ENCODE measurements around the gene FANCD2.
"Not testable (repeated sequence)": the region's sequence is repeated elsewhere in the genome, so short reads cannot be mapped to it uniquely, and the experiment has no call there.

FANCD2 gene

GRCh38 chr3:10012106-10012505, 14.1 kb upstream of the FANCD2 start:
- DNase-seq (ENCODE audit: extremely low read depth in 1 of 2, low read depth in 1 of 2): no peak

GRCh38 chr3:10015461-10015904, 10.8 kb upstream of the FANCD2 start:
- DNase-seq (ENCODE audit: extremely low read depth in 1 of 2, low read depth in 1 of 2): no peak

- peak; percentile 65 to 85 for DNase-seq (ENCODE audit: extremely low read depth in 1 of 2, low read depth in 1 of 2)
These were observed 8.5 kb upstream of the FANCD2 start for GRCh38 chr3:10017636-10018292.

- DNase-seq (ENCODE audit: extremely low read depth in 1 of 2, low read depth in 1 of 2): not testable (repeated sequence)
These were observed 7.4 kb upstream of the FANCD2 start for GRCh38 chr3:10018806-10019205.

- DNase-seq (ENCODE audit: extremely low read depth in 1 of 2, low read depth in 1 of 2): no peak
These were observed 6.9 kb upstream of the FANCD2 start for GRCh38 chr3:10019326-10019725.

GRCh38 chr3:10021856-10022775, 4.1 kb upstream of the FANCD2 start:
- DNase-seq (ENCODE audit: extremely low read depth in 1 of 2, low read depth in 1 of 2): no peak

GRCh38 chr3:10023587-10024310, 2.5 kb upstream of the FANCD2 start:
- DNase-seq (ENCODE audit: extremely low read depth in 1 of 2, low read depth in 1 of 2): no peak

GRCh38 chr3:10025205-10026083, 793 bp upstream of the FANCD2 start:
- DNase-seq (ENCODE audit: extremely low read depth in 1 of 2, low read depth in 1 of 2): no peak

- DNase-seq (ENCODE audit: extremely low read depth in 1 of 2, low read depth in 1 of 2): no peak
These were observed 14.8 kb downstream of the FANCD2 start for GRCh38 chr3:10041034-10041433.

- DNase-seq (ENCODE audit: extremely low read depth in 1 of 2, low read depth in 1 of 2): no peak
These were observed 21.6 kb downstream of the FANCD2 start for GRCh38 chr3:10047876-10048275.

GRCh38 chr3:10053054-10053453, 26.8 kb downstream of the FANCD2 start:
- DNase-seq (ENCODE audit: extremely low read depth in 1 of 2, low read depth in 1 of 2): not testable (repeated sequence)

GRCh38 chr3:10055097-10055496, 28.9 kb downstream of the FANCD2 start:
- DNase-seq (ENCODE audit: extremely low read depth in 1 of 2, low read depth in 1 of 2): no peak

GRCh38 chr3:10070077-10070476, 43.8 kb downstream of the FANCD2 start:
- DNase-seq (ENCODE audit: extremely low read depth in 1 of 2, low read depth in 1 of 2): not testable (repeated sequence)

GRCh38 chr3:10074666-10075065, 48.4 kb downstream of the FANCD2 start:
- DNase-seq (ENCODE audit: extremely low read depth in 1 of 2, low read depth in 1 of 2): no peak

GRCh38 chr3:10081871-10082270, 55.6 kb downstream of the FANCD2 start:
- no peak for DNase-seq (ENCODE audit: extremely low read depth in 1 of 2, low read depth in 1 of 2)

GRCh38 chr3:10085738-10086137, 59.5 kb downstream of the FANCD2 start:
- DNase-seq (ENCODE audit: extremely low read depth in 1 of 2, low read depth in 1 of 2): no peak

GRCh38 chr3:10088256-10088655, 62.0 kb downstream of the FANCD2 start:
- DNase-seq (ENCODE audit: extremely low read depth in 1 of 2, low read depth in 1 of 2): no peak

GRCh38 chr3:10090179-10090578, 63.9 kb downstream of the FANCD2 start:
- DNase-seq (ENCODE audit: extremely low read depth in 1 of 2, low read depth in 1 of 2): no peak

GRCh38 chr3:10090774-10091173, 64.5 kb downstream of the FANCD2 start:
- not testable (repeated sequence) for DNase-seq (ENCODE audit: extremely low read depth in 1 of 2, low read depth in 1 of 2)

GRCh38 chr3:10091387-10091786, 65.2 kb downstream of the FANCD2 start:
- not testable (repeated sequence) for DNase-seq (ENCODE audit: extremely low read depth in 1 of 2, low read depth in 1 of 2)

Data from stimulated activated CD8-positive, alpha-beta memory T cell treated with anti-CD3 and anti-CD28 coated beads, Interleukin-7, amount 100 ng/mL, for 48 hours (primary cell).